Measurements from ENCODE around the gene SH3RF2. TPM values are rescaled to one million over a fixed set of nuclear protein-coding genes. Genes with fewer than 3 reads are reported as not detected.

The SH3RF2 gene
- total RNA-seq, 1 donor from 2014 or later, result 0.36 TPM

DNA sequence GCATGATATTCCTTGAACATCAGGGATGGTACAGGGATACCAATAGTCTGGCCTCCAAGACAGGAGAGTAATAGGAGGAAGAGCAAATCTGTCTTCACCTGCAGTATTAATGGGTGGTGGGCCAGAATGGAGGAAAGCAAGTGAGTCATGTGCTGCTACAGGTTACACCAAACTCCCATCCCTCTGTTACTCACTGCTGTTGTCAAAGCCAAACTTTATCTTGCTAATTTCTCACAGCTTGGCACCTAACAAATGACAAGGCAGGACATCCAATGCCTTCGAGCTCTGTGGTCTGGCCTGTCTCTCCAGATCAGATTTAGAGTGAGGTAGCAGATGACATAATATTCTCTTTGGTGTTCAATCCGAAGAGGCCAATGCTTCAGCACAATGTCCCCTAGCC, 142.2 kb downstream of the SH3RF2 start:
- Histone ChIP-seq H4K20me1 (ENCODE audit: low read depth) (no peaks in the 10 kb centered on the region), H3K9me3 (ENCODE audit: low read depth) (no peaks in the 10 kb centered on the region), H3K4me1 (peaks cover 16% of the 10 kb centered on the region), H2AFZ (replicated peaks) (no peak overlapping the region), H3K4me2 (no peak overlapping the region), H3F3A (ENCODE audit: low read depth) (no peaks in the 10 kb centered on the region), H3K4me3 (no peak overlapping the region), H3K36me3 (no peaks in the 10 kb centered on the region), H3K79me2 (ENCODE audit: low read depth) (no peaks in the 10 kb centered on the region), H3K27ac (no peak overlapping the region), H3K27me3 (peaks cover 2% of the 10 kb centered on the region), H3K9ac (no peak overlapping the region)
- TF ChIP-seq, protein P1, sequence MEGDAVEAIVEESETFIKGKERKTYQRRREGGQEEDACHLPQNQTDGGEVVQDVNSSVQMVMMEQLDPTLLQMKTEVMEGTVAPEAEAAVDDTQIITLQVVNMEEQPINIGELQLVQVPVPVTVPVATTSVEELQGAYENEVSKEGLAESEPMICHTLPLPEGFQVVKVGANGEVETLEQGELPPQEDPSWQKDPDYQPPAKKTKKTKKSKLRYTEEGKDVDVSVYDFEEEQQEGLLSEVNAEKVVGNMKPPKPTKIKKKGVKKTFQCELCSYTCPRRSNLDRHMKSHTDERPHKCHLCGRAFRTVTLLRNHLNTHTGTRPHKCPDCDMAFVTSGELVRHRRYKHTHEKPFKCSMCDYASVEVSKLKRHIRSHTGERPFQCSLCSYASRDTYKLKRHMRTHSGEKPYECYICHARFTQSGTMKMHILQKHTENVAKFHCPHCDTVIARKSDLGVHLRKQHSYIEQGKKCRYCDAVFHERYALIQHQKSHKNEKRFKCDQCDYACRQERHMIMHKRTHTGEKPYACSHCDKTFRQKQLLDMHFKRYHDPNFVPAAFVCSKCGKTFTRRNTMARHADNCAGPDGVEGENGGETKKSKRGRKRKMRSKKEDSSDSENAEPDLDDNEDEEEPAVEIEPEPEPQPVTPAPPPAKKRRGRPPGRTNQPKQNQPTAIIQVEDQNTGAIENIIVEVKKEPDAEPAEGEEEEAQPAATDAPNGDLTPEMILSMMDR (IDR thresholded peaks at IDR 0.05), result no peak
- TF ChIP-seq EZH2 (IDR thresholded peaks at IDR 0.05) (no peak), EZH2phosphoT487 (IDR thresholded peaks at IDR 0.05) (no peak)
- DNase-seq (ENCODE audit: low spot score), result no peak
- H3K4me1 Mint-ChIP-seq, result peaks cover 3% of the 10 kb centered on the region
- no peaks in the 10 kb centered on the region for H3K36me3 Mint-ChIP-seq
- H3K4me3 Mint-ChIP-seq, result no peak overlapping the region
- no peak overlapping the region for H3K27ac Mint-ChIP-seq
- H3K9me3 Mint-ChIP-seq, result no peaks in the 10 kb centered on the region
- peaks cover 9% of the 10 kb centered on the region for H3K27me3 Mint-ChIP-seq (ENCODE audit: insufficient read depth, low read depth)

DNA sequence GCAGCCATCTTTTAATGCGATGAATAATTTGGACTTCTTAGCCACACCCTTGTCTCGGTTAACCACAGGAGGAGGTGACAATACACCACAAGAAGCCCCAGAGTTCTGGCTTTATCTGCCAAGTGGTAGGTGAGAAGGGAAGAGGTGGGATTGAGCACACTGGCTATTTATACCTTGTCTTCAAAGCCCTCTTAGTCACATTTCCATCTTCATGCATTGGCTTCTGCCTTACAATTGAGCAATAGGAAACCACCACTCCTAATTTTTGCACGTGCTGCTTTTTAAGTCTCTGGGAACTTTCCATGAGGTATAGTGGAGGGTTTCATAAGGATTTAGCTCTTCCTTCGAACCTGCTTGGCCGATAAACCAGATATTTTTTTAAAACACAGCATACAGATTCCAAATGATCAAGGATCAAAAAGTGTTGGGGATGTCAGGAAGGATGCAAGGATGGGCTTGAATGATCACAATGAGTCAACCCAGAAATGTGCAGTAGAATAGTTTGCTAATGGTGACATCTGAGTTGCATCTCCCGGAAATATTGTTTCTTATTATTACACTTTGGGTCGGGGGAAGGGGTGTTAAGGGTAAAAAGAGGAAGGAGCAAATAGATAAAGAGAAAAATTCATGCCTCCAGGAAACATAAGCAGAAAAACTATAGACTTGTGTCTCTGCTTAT, 143.5 kb downstream of the SH3RF2 start:
- H3K9ac ChIP-seq, result no peak overlapping the region
- H3K4me1 ChIP-seq, result peaks cover 15% of the 10 kb centered on the region
- DNase-seq (ENCODE audit: low spot score), result no peak
- H3K4me2 ChIP-seq, result no peak overlapping the region
- no peaks in the 10 kb centered on the region for H3F3A ChIP-seq (ENCODE audit: low read depth)
- no peak overlapping the region for H3K4me3 ChIP-seq
- Mint-ChIP-seq H3K4me1 (peaks cover 3% of the 10 kb centered on the region), H3K36me3 (no peaks in the 10 kb centered on the region), H3K27ac (no peak overlapping the region), H3K27me3 (ENCODE audit: insufficient read depth, low read depth) (peaks cover 7% of the 10 kb centered on the region), H3K4me3 (no peak overlapping the region), H3K9me3 (no peaks in the 10 kb centered on the region)
- H2AFZ ChIP-seq (replicated peaks), result no peak overlapping the region
- H3K27me3 ChIP-seq, result no peaks in the 10 kb centered on the region
- H3K79me2 ChIP-seq (ENCODE audit: low read depth), result no peaks in the 10 kb centered on the region
- H4K20me1 ChIP-seq (ENCODE audit: low read depth), result no peaks in the 10 kb centered on the region
- H3K36me3 ChIP-seq, result no peaks in the 10 kb centered on the region
- TF ChIP-seq EZH2phosphoT487 (IDR thresholded peaks at IDR 0.05), result no peak
- no peak for TF ChIP-seq EZH2 (IDR thresholded peaks at IDR 0.05)
- no peaks in the 10 kb centered on the region for H3K9me3 ChIP-seq (ENCODE audit: low read depth)
- H3K27ac ChIP-seq, result no peak overlapping the region

DNA sequence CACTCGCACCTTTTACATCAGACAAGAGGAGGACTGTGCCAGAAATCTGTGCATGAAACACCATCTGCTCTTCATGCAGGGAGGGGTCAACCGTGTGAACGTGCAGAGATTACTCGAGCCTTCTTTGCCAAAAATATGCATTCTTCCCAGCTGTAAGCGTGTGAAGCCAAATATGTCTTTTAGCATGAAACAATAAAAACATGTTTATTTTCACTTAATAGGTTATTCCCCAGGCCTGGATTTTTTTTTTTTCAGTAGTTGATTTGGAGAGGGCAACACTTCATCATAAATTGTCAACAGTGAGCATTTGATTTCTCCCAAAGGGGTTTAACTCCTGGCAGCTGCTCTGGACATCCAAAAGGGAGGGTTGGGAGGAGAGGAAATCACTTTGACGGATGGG, 145.2 kb downstream of the SH3RF2 start:
- H3K79me2 ChIP-seq (ENCODE audit: low read depth), result no peaks in the 10 kb centered on the region
- no peaks in the 10 kb centered on the region for H3K9me3 ChIP-seq (ENCODE audit: low read depth)
- no peaks in the 10 kb centered on the region for H3K9me3 Mint-ChIP-seq
- no peak overlapping the region for H3K27ac Mint-ChIP-seq
- H2AFZ ChIP-seq (replicated peaks), result no peak overlapping the region
- DNase-seq (ENCODE audit: low spot score), result no peak
- H3K9ac ChIP-seq, result no peak overlapping the region
- no peak overlapping the region for H3K27ac ChIP-seq
- H3K4me1 Mint-ChIP-seq, result peaks cover 3% of the 10 kb centered on the region
- no peak overlapping the region for H3K4me2 ChIP-seq
- H3K4me3 Mint-ChIP-seq, result no peak overlapping the region
- no peaks in the 10 kb centered on the region for H3K36me3 ChIP-seq
- H3K4me1 ChIP-seq, result peaks cover 6% of the 10 kb centered on the region
- no peak overlapping the region for H3K4me3 ChIP-seq
- no peaks in the 10 kb centered on the region for H3K27me3 ChIP-seq
- no peaks in the 10 kb centered on the region for H4K20me1 ChIP-seq (ENCODE audit: low read depth)
- no peaks in the 10 kb centered on the region for H3K36me3 Mint-ChIP-seq
- TF ChIP-seq, protein P1 (IDR thresholded peaks at IDR 0.05), result no peak
- no peak for TF ChIP-seq EZH2phosphoT487 (IDR thresholded peaks at IDR 0.05)
- H3F3A ChIP-seq (ENCODE audit: low read depth), result no peaks in the 10 kb centered on the region
- H3K27me3 Mint-ChIP-seq (ENCODE audit: insufficient read depth, low read depth), result peaks cover 7% of the 10 kb centered on the region

DNA sequence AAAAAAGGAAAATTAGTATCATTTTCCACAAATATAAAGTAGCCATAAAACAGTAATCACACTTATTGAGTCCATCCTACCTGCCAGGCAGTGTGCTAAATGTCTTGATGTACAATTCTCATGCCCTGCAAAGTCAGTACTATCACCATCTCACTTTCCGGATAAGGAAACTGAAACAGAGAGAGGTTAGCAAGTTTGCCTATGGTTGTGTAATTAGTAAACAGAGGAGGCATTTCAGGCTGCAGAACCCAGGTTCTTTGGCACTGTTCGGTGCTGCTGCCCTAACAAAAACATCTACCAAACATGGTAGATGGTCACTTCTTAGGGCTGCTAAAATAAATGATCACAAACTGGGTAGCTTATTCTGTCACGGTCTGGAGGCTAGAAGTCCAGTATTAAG, 146.4 kb downstream of the SH3RF2 start:
- Histone ChIP-seq H3K27me3 (no peaks in the 10 kb centered on the region), H3K4me1 (no peaks in the 10 kb centered on the region), H3K4me2 (no peak overlapping the region), H3K27ac (no peak overlapping the region), H3F3A (ENCODE audit: low read depth) (no peaks in the 10 kb centered on the region), H4K20me1 (ENCODE audit: low read depth) (no peaks in the 10 kb centered on the region), H2AFZ (replicated peaks) (no peak overlapping the region), H3K4me3 (no peak overlapping the region), H3K9me3 (ENCODE audit: low read depth) (no peaks in the 10 kb centered on the region), H3K36me3 (no peaks in the 10 kb centered on the region), H3K9ac (no peak overlapping the region), H3K79me2 (ENCODE audit: low read depth) (no peaks in the 10 kb centered on the region)
- DNase-seq (ENCODE audit: low spot score), result no peak
- Mint-ChIP-seq H3K4me3 (no peak overlapping the region), H3K9me3 (no peaks in the 10 kb centered on the region), H3K27ac (no peak overlapping the region), H3K27me3 (ENCODE audit: insufficient read depth, low read depth) (peaks cover 7% of the 10 kb centered on the region), H3K36me3 (no peaks in the 10 kb centered on the region), H3K4me1 (no peaks in the 10 kb centered on the region)
- TF ChIP-seq, protein P1 (IDR thresholded peaks at IDR 0.05), result no peak
- no peak for TF ChIP-seq EZH2 (IDR thresholded peaks at IDR 0.05)
- TF ChIP-seq EZH2phosphoT487 (IDR thresholded peaks at IDR 0.05), result no peak

Measured in neural progenitor cell (in vitro differentiated cells).